CD4-positive, alpha-beta T cell treated with Interleukin-4 for 4 hours (primary cell): ENCODE data around the gene TMEM30A.
A peak's percentile ranks its signal among the peaks of the same experiment; 100 is the strongest.

Experiments used
- DNase-seq: peaks from one replicate; pipeline ENCODE4 v3.0.0-alpha.2; 2020

TMEM30A gene

DNA sequence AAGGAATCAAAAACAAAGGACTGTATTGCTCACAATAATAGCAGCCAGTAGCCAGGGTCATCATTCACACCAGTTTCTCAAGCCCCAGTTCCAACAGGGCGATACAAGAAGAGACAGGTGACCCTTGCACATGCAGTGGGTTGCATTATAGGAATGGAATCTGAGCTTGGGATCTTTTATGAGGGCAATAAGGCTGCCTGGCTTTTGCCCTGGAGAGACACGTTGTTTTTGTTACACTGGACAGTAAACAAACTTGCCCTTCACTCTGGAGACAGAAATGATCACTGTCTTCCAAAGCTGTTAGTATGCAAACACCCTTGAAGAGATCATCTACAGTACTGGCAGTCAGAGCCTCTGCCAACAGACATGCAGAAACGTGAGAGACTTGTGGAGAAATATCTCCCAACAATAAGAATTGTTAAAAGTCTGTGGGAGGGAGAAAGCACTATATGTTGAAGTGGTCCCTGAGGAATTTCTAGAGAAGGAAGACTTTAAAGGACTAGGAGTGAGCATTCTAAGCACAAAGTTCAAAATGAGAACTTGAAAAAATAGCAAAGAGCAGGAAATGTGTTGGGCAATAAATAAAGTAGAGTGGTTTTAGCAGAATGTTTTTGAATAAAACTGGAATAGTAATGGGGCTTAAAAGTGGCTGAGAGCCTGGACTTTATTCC lies 72.5 kb downstream of the TMEM30A start:
- DNase-seq: no peak

DNA sequence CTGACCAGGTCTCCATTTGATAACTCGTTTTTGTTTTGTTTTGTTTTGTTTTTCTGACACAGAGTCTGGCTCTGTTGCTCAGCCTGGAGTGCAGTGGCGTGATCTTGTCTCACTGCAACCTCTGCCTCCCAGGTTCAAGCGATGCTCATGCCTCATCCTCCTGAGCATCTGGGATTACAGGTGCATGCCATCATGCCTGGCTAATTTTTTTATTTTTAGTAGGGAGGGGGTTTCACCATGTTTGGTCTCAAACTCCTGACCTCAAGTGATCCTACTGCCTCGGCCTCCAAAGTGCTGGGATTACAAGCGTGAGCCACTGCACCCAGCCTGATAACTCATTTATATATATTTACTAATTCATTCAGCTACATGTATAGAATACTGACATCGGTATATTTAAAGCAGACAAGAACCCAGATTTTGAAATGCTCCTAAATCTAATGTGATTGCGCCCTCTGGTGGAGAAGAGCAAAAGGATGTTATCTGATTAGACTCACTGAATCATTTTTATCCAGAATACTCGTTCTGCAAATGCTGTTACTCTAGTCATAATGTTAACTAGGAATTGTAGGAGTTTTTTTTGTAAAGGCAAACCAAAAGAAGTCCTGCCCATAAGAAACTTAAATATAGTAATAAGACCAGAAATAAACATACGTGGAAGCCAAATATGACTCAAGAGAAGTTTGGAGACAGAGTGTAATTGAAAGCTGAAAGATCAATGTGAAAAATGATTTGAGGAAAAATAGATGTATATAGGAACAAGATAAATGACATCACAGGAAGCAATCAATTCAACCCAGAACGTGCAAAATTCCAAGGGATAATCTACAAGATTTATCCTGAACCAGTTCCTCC lies 73.5 kb downstream of the TMEM30A start:
- peak; percentile 70 for DNase-seq

DNA sequence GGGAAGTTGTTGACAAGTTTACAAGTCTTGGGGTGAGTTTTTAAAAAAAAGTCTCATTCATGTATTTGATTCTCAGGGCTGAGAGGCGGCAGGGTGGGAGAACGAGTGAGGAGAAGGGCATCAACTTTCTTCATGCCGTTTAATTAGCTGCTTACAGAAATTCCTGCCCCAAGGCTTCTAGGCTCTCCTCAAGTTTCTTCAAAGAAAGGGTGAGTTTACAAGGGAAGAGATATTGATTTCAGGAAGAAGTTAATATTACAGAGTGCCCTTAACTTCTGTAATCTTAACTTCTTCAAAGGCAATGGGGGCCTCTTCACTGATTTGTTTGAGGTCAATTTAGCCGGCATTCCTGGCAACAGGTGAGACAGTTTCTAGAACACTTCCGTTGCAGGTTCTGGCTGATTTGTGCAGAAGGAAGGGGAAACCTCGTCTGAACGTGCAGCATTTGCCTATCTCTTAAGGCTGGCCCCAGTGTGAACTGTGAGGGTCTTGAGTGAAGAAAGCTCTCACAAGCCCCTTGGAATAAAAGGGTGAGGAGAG lies 75.3 kb downstream of the TMEM30A start:
- DNase-seq: no peak

DNA sequence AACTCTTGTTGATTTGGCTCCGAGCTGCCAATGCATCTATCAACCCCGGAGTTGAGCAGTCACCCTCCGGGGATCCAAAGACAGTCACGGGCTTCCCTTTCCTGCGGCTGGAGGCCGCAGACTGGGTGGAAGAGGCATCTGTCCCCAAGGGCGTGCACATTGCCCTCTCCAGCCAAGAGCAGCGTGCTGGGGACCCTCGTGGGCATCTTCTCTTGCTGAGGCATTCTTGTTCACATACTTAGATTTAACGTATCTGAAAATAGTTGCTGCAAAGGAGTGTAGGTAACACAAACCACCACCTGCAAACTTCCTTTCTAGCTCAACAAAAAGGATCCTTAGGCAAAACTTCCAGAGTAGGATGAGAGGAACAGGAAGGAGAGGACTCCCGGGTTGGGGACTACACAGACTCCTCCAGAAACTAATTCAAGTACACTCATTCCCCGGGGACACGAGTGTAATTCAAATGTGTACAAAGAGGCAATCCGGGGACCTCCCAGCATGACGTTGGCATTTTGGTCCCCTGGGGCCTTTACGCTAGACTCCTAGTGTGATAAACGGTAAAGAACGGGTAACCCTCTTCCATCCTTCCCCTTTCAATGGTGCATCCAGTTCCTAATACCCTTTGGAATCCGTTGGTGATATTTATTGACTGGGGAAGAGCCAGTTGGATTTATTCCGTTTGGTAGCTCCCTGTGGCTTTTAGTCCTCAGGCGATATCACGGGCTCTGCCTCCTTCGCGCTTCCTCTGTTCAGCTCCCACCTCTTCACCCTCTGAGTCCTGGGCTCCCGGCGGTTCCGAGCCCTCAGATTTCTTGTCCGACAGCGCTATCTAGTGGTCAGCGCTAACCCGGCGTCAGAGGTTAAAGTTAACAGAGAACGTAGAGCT lies 76.1 kb downstream of the TMEM30A start:
- peak; percentile 77 for DNase-seq

DNA sequence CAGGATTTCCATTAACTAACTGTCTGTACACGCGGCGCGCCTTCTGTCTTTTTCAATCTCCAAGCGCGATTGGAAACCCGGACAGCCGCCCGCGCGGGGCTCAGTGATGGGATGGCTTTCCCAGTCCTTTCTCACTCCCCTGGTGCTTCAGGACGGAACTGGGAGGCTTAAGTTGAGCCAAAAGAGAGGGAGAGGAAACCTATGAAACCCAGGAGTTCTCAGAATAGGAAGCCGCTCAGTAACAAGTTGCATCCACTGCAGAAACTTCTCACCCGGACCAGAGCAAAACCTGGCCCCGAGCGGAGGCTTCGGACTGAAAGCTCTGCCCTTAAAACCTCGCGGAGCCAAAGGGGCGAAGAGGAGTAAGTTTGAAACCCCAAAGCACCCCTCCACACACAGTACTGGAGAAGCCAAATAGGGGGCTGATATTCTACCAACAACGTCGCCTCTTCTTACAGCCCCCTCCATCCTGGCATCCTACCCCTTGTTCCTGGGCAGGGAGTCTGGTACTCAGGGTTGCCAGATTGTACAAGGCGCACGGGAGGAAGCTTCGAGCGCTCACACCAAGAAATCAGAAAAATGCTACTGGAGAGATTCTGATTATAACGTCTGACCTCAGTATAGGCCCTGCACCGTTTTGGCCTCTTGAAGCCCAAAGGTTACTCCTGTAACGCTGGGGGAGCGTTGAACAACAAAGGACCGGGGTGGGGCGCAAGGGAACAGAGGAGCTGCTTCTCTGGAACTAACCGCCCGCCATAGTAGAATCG lies 77.8 kb downstream of the TMEM30A start:
- DNase-seq: no peak

DNA sequence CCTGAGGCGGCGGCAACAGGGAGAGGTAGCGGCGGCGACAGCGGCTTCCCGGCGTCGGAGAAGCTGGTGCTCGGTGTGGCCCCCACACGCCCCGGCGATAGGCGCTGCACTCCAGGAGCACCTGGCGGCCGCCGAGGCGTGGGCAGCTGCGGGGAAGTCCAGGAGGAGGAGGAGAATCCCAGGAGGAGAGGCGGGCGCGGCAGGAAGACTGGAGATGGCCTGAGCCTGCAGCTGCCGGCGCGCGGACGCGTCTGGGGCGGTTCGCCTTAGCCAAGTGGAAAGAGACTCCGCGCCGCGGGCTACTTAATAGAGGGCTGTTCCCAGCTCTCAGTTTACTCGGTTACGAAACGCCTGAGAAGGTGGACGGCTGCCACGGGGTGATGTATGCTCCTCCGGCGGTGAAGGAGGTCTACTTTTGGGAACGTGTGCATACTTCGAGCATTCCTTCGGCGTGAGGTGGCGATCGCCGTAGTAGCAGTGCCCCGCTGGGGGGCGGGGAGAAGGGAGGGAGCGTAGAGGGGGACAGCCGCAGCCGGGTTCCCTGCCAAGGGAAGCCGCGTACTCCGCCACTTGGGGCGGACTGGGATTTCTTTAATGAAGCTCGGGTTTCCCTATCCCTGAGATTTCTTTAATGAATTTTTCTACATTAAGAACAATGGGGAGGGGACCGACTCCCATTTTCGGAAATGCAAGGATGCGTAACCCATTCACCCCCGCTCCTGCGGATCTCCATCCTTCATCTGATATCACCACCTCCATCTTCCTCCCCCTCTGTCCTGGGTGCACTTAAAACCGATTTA lies 78.6 kb downstream of the TMEM30A start, which contains the start of gene COL12A1:
Gene COL12A1, minus strand, starts transcription at position 278 of the 800 bp plus-strand sequence. CDS start 3,261 bp downstream, outside the sequence.
- DNase-seq: no peak

DNA sequence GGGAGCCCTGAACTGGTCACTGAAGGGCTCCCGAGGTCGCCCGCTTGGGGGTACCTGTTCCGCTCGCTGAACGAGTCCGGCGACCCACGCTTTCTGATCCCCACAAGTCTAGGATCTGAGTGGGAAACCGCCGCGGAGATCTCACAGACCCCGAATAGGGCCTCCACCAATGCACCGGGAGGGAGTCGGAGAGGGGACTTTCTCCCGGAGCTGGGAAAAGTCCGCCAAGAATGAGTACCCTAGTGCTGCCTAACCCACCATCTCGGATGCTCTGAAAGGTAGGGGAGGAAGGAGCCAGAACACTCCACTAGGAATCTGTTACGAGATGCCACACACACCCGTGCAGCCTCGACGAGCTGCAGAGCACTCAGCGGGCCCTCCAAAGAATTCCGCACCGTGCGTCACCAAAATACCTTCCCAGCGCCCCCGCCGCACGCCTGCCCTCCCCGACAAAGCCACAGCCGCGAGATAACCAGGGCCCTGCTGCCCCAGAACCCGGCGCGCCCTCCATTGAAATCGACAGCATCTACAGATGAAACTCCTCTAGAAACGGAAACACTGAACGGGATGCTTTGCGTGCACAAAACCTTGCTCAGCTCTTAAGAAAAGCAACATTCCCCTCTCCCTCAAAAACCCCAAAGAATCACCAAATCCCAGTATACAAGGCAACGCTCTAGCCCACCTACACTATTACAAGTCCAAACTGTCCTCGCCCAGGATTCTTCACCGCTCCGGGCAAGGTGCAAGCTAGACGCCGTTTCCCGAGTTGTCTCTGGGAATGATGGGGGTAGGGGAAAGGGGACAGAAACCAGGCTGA lies 79.4 kb downstream of the TMEM30A start:
- no peak for DNase-seq

DNA sequence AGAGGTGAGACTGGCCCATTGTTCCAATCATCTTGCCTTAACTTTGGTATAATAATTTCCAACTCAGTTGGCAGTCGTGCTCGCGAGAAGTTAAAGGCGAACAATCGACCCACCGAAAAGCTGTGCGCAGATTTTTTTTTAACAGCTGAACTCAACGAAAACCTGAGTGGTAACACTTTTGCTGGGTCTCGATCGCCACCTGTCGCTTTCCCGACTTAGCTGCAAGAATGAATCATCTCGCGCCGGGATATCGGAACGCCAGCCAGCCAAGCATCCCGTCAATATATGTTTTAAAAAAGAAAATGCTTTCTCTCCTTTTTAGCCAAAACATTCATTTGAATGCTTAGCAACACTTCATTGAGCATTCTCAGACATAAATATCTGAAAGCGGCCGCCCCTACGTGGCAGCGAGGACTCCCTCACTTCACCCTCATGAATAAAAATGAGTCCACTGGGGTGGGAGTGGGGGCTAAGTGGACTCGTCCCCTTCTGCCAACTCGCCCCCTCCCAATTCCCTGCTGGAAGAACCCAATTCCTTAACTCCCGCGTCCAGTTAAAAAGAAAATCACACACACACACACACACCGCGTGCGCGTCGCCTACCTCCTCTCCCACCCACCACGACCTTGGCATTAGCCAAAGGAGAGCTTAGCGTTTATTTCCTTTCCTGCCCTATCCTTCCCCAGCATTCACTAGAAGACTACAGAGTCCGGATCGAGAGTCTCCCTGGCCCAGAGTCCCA lies 80.2 kb downstream of the TMEM30A start:
- DNase-seq: peak; percentile 8

DNA sequence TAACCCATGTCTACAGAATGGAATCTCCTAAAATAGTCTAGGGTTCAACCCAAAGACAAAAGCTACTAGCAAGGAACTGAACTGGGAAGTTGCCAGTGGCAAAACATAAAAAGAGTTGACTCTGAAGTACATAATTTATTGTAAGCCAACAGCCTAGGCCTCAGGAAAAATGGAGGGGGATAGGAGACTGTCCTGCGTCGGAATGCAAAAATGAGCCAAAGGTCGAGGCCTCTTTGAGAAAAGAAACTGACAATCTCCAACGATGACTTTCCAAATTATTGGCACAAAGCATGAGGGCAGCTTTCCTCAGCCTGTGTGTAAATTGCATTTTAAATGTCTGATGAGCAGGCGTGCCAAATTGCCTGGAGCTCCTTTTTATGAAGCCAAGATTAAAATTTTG lies 80.9 kb downstream of the TMEM30A start:
- no peak for DNase-seq
